Skeletal muscle tissue (tissue), 4 donors: ENCODE measurements around the gene ZNF512B. TPM values are rescaled to one million over a fixed set of nuclear protein-coding genes. Genes with fewer than 3 reads are reported as not detected.
"Not testable (repeated sequence)": the region's sequence is repeated elsewhere in the genome, so short reads cannot be mapped to it uniquely, and the experiment has no call there.

ENCODE experiments used
- H3K27ac ChIP-seq: one replicate; pipeline ENCODE4 v1.7.0; 2013; ENCODE audit warnings: mild to moderate bottlenecking, low read depth, low read length, inconsistent platforms
- H3K27me3 ChIP-seq, 3 donors: one replicate each; pipeline ENCODE4 v1.7.0; 2013; ENCODE audit warnings: low read length in 3 of 3; ENCODE audit not compliant: control insufficient read depth in 3 of 3, insufficient read depth in 3 of 3
- H3K36me3 ChIP-seq, 3 donors: one replicate each; pipeline ENCODE4 v1.7.0; 2013; ENCODE audit warnings: low read length in 3 of 3; ENCODE audit not compliant: control insufficient read depth in 3 of 3, insufficient read depth in 3 of 3
- H3K4me1 ChIP-seq, 3 donors: one replicate each; pipeline ENCODE4 v1.7.0; 2013; ENCODE audit warnings: low read length in 3 of 3, mild to moderate bottlenecking in 3 of 3; ENCODE audit not compliant: control insufficient read depth in 3 of 3, insufficient read depth in 3 of 3
- H3K4me3 ChIP-seq, 3 donors: one replicate each; pipeline ENCODE4 v1.7.0; 2013; ENCODE audit warnings: low read length in 3 of 3
- H3K9ac ChIP-seq, 3 donors: one replicate each; pipeline ENCODE4 v1.7.0; 2013; ENCODE audit warnings: low read length in 3 of 3, mild to moderate bottlenecking in 3 of 3, moderate library complexity in 2 of 3, low read depth in 1 of 3
- H3K9me3 ChIP-seq, 3 donors: one replicate each; pipeline ENCODE4 v1.7.0; 2013; ENCODE audit warnings: low read length in 3 of 3; ENCODE audit not compliant: control insufficient read depth in 3 of 3
- total RNA-seq: library from RNA; depleted of rRNA; stranded (reverse); fragments of >200 nt; gene quantifications from one replicate; pipeline ENCODE4 v1.2.3, GENCODE V29; 2014
- donor health status: Osteomylitis.

ZNF512B gene
- total RNA-seq: 8.9 TPM

- Histone ChIP-seq H3K27me3 (no peaks in the 10 kb centered on the region), H3K4me3 (peak within 1 kb of the TSS; percentile 66 to 73 (median 72)), H3K36me3 (peaks cover 11 to 20% (median 17%) of the 10 kb centered on the region in 3 donors), H3K9me3 (no peaks in the 10 kb centered on the region), H3K27ac (peak within 1 kb of the TSS; percentile 30), H3K9ac (peak within 1 kb of the TSS; percentile 77 to 88 (median 86)), H3K4me1 (peaks cover 22 to 31% (median 30%) of the 10 kb centered on the region in 3 donors)
Measured at GRCh38 chr20:63969838-63970713, at the start of gene ZNF512B. ZNF512B (minus strand) TSS chr20:63969930; CDS start chr20:63967950, 1,980 bp downstream.

GRCh38 chr20:64015635-64016034 is 45.9 kb upstream of the ZNF512B start:
- Histone ChIP-seq H3K27ac (no peak overlapping the region), H3K9ac (no peak overlapping the region), H3K4me3 (no peak overlapping the region), H3K36me3 (peaks cover 49 to 62% (median 55%) of the 10 kb centered on the region in 3 donors), H3K4me1 (no peaks in the 10 kb centered on the region), H3K27me3 (no peaks in the 10 kb centered on the region), H3K9me3 (no peaks in the 10 kb centered on the region)

GRCh38 chr20:64012385-64013154 is 42.8 kb upstream of the ZNF512B start:
- not testable (repeated sequence) for H3K4me3 ChIP-seq, H3K4me1 ChIP-seq, H3K9ac ChIP-seq, H3K9me3 ChIP-seq, H3K27me3 ChIP-seq, H3K27ac ChIP-seq
- peaks cover 38 to 52% (median 47%) of the 10 kb centered on the region in 3 donors for H3K36me3 ChIP-seq

- H3K4me1 ChIP-seq: no peaks in the 10 kb centered on the region
- H3K9ac ChIP-seq: no peak overlapping the region
- no peak overlapping the region for H3K4me3 ChIP-seq
- peaks cover 40 to 53% (median 50%) of the 10 kb centered on the region in 3 donors for H3K36me3 ChIP-seq
- H3K27me3 ChIP-seq: no peaks in the 10 kb centered on the region
- no peaks in the 10 kb centered on the region for H3K9me3 ChIP-seq
- H3K27ac ChIP-seq: no peak overlapping the region
Measured at GRCh38 chr20:64011366-64011779, 41.6 kb upstream of the ZNF512B start.

- Histone ChIP-seq H3K27me3 (no peaks in the 10 kb centered on the region), H3K9ac (no peak overlapping the region), H3K27ac (no peak overlapping the region), H3K9me3 (no peaks in the 10 kb centered on the region), H3K36me3 (peaks cover 39 to 54% (median 49%) of the 10 kb centered on the region in 3 donors), H3K4me1 (no peaks in the 10 kb centered on the region), H3K4me3 (no peak overlapping the region)
Measured at GRCh38 chr20:64010711-64011237, 41.0 kb upstream of the ZNF512B start.

- H3K9me3 ChIP-seq: no peaks in the 10 kb centered on the region
- H3K4me1 ChIP-seq: no peaks in the 10 kb centered on the region
- H3K9ac ChIP-seq: no peak overlapping the region
- no peak overlapping the region for H3K27ac ChIP-seq
- H3K36me3 ChIP-seq: peaks cover 37 to 53% (median 48%) of the 10 kb centered on the region in 3 donors
- no peaks in the 10 kb centered on the region for H3K27me3 ChIP-seq
- no peak overlapping the region for H3K4me3 ChIP-seq
Measured at GRCh38 chr20:64009811-64010387, 40.2 kb upstream of the ZNF512B start.

- no peak overlapping the region for H3K9ac ChIP-seq
- no peak overlapping the region for H3K27ac ChIP-seq
- H3K4me1 ChIP-seq: no peaks in the 10 kb centered on the region
- H3K36me3 ChIP-seq: peaks cover 45 to 53% (median 46%) of the 10 kb centered on the region in 3 donors
- no peaks in the 10 kb centered on the region for H3K27me3 ChIP-seq
- no peaks in the 10 kb centered on the region for H3K9me3 ChIP-seq
- H3K4me3 ChIP-seq: no peak overlapping the region
Measured at GRCh38 chr20:64006902-64007301, 37.2 kb upstream of the ZNF512B start.

- Histone ChIP-seq H3K9ac (no peak overlapping the region), H3K4me3 (no peak overlapping the region), H3K27me3 (no peaks in the 10 kb centered on the region), H3K27ac (no peak overlapping the region), H3K36me3 (peaks cover 46 to 55% (median 48%) of the 10 kb centered on the region in 3 donors), H3K9me3 (no peaks in the 10 kb centered on the region), H3K4me1 (peaks cover under 1 to 3% (median 2%) of the 10 kb centered on the region in 3 donors)
Measured at GRCh38 chr20:64006490-64006889, 36.8 kb upstream of the ZNF512B start.

- no peak overlapping the region for H3K27ac ChIP-seq
- H3K9me3 ChIP-seq: no peaks in the 10 kb centered on the region
- H3K27me3 ChIP-seq: no peaks in the 10 kb centered on the region
- H3K4me1 ChIP-seq: peaks cover 2 to 6% (median 4%) of the 10 kb centered on the region in 3 donors
- H3K9ac ChIP-seq: no peak overlapping the region
- no peak overlapping the region for H3K4me3 ChIP-seq
- peaks cover 44 to 52% (median 46%) of the 10 kb centered on the region in 3 donors for H3K36me3 ChIP-seq
Measured at GRCh38 chr20:64005394-64005793, 35.7 kb upstream of the ZNF512B start.
